ENCODE measurements around the gene SLC25A23.
"Not testable (repeated sequence)": the region's sequence is repeated elsewhere in the genome, so short reads cannot be mapped to it uniquely, and the experiment has no call there.

Gene SLC25A23

GRCh38 chr19:6433165-6433564, 26.4 kb downstream of the SLC25A23 start:
- Mint-ChIP-seq H3K27me3 (ENCODE audit: low read depth) (no peaks in the 10 kb centered on the region), H3K36me3 (ENCODE audit: low read depth) (no peaks in the 10 kb centered on the region), H3K4me3 (no peak overlapping the region), H3K4me1 (ENCODE audit: low read depth) (peaks cover 4% of the 10 kb centered on the region), H3K9me3 (no peaks in the 10 kb centered on the region), H3K27ac (no peak overlapping the region)
- DNase-seq (ENCODE audit: low spot score), result no peak

- no peaks in the 10 kb centered on the region for H3K27me3 Mint-ChIP-seq (ENCODE audit: low read depth)
- peaks cover 4% of the 10 kb centered on the region for H3K4me1 Mint-ChIP-seq (ENCODE audit: low read depth)
- no peaks in the 10 kb centered on the region for H3K36me3 Mint-ChIP-seq (ENCODE audit: low read depth)
- no peak for DNase-seq (ENCODE audit: low spot score)
- H3K4me3 Mint-ChIP-seq, result no peak overlapping the region
- no peak overlapping the region for H3K27ac Mint-ChIP-seq
- no peaks in the 10 kb centered on the region for H3K9me3 Mint-ChIP-seq
Measured at GRCh38 chr19:6431891-6432290, 27.7 kb downstream of the SLC25A23 start.

- peak overlapping the region; percentile 11 for H3K4me3 Mint-ChIP-seq
Measured at GRCh38 chr19:6429419-6430221, 30.0 kb downstream of the SLC25A23 start.

GRCh38 chr19:6428692-6429418, 30.7 kb downstream of the SLC25A23 start:
- not testable (repeated sequence) for H3K4me1 Mint-ChIP-seq (ENCODE audit: low read depth); H3K4me3 Mint-ChIP-seq

More at GRCh38 chr19:6429419-6430221, 30.0 kb downstream of the SLC25A23 start:
- Mint-ChIP-seq H3K36me3 (ENCODE audit: low read depth) (no peaks in the 10 kb centered on the region), H3K4me1 (ENCODE audit: low read depth) (peaks cover 8% of the 10 kb centered on the region), H3K27ac (no peak overlapping the region), H3K9me3 (peaks cover 3% of the 10 kb centered on the region), H3K27me3 (ENCODE audit: low read depth) (no peaks in the 10 kb centered on the region)
- no peak for DNase-seq (ENCODE audit: low spot score)

GRCh38 chr19:6427131-6427530, 32.5 kb downstream of the SLC25A23 start:
- Mint-ChIP-seq H3K27me3 (ENCODE audit: low read depth) (no peaks in the 10 kb centered on the region), H3K27ac (no peak overlapping the region), H3K36me3 (ENCODE audit: low read depth) (peaks cover 12% of the 10 kb centered on the region), H3K4me1 (ENCODE audit: low read depth) (peaks cover 21% of the 10 kb centered on the region), H3K9me3 (peaks cover 3% of the 10 kb centered on the region), H3K4me3 (no peak overlapping the region)
- no peak for DNase-seq (ENCODE audit: low spot score)

More at GRCh38 chr19:6428692-6429418, 30.7 kb downstream of the SLC25A23 start:
- not testable (repeated sequence) for H3K27ac Mint-ChIP-seq; H3K27me3 Mint-ChIP-seq (ENCODE audit: low read depth); H3K9me3 Mint-ChIP-seq; DNase-seq (ENCODE audit: low spot score); H3K36me3 Mint-ChIP-seq (ENCODE audit: low read depth)

- Mint-ChIP-seq H3K36me3 (ENCODE audit: low read depth) (peaks cover 17% of the 10 kb centered on the region), H3K27ac (peak overlapping the region; percentile 87), H3K4me3 (peak overlapping the region; percentile 75), H3K9me3 (peaks cover 3% of the 10 kb centered on the region), H3K27me3 (ENCODE audit: low read depth) (no peaks in the 10 kb centered on the region), H3K4me1 (ENCODE audit: low read depth) (peaks cover 22% of the 10 kb centered on the region)
- no peak for DNase-seq (ENCODE audit: low spot score)
Measured at GRCh38 chr19:6425732-6426620, 33.6 kb downstream of the SLC25A23 start.

- peak; percentile 100 for DNase-seq (ENCODE audit: low spot score)
- no peaks in the 10 kb centered on the region for H3K27me3 Mint-ChIP-seq (ENCODE audit: low read depth)
- peak overlapping the region; percentile 87 for H3K27ac Mint-ChIP-seq
- H3K36me3 Mint-ChIP-seq (ENCODE audit: low read depth), result peaks cover 24% of the 10 kb centered on the region
- H3K4me3 Mint-ChIP-seq, result peak overlapping the region; percentile 75
- peaks cover 22% of the 10 kb centered on the region for H3K4me1 Mint-ChIP-seq (ENCODE audit: low read depth)
- H3K9me3 Mint-ChIP-seq, result peaks cover 3% of the 10 kb centered on the region
Measured at GRCh38 chr19:6424939-6425731, 34.5 kb downstream of the SLC25A23 start.

- peaks cover 29% of the 10 kb centered on the region for H3K36me3 Mint-ChIP-seq (ENCODE audit: low read depth)
- peak within 1 kb of the TSS; percentile 87 for H3K27ac Mint-ChIP-seq
- peak within 1 kb of the TSS; percentile 94 for H3K4me3 Mint-ChIP-seq
- H3K4me1 Mint-ChIP-seq (ENCODE audit: low read depth), result peaks cover 24% of the 10 kb centered on the region
- DNase-seq (ENCODE audit: low spot score), result peak; percentile 9
- peaks cover 3% of the 10 kb centered on the region for H3K9me3 Mint-ChIP-seq
- H3K27me3 Mint-ChIP-seq (ENCODE audit: low read depth), result no peaks in the 10 kb centered on the region
Measured at GRCh38 chr19:6424195-6424938, 35.2 kb downstream of the SLC25A23 start, which contains the start of gene KHSRP. TSS of gene KHSRP (minus strand) at chr19:6424811. CDS start at chr19:6424701, 110 bp downstream.

GRCh38 chr19:6423499-6424194, 35.9 kb downstream of the SLC25A23 start:
- Mint-ChIP-seq H3K4me3 (peak overlapping the region; percentile 94), H3K4me1 (ENCODE audit: low read depth) (peaks cover 24% of the 10 kb centered on the region), H3K27me3 (ENCODE audit: low read depth) (no peaks in the 10 kb centered on the region), H3K27ac (peak overlapping the region; percentile 79), H3K9me3 (peaks cover 3% of the 10 kb centered on the region), H3K36me3 (ENCODE audit: low read depth) (peaks cover 34% of the 10 kb centered on the region)
- peak; percentile 40 for DNase-seq (ENCODE audit: low spot score)

GRCh38 chr19:6421075-6422014, 38.2 kb downstream of the SLC25A23 start:
- no peaks in the 10 kb centered on the region for H3K27me3 Mint-ChIP-seq (ENCODE audit: low read depth)
- H3K4me3 Mint-ChIP-seq, result no peak overlapping the region
- peaks cover 3% of the 10 kb centered on the region for H3K9me3 Mint-ChIP-seq
- peaks cover 49% of the 10 kb centered on the region for H3K36me3 Mint-ChIP-seq (ENCODE audit: low read depth)
- no peak for DNase-seq (ENCODE audit: low spot score)
- H3K27ac Mint-ChIP-seq, result no peak overlapping the region
- peaks cover 24% of the 10 kb centered on the region for H3K4me1 Mint-ChIP-seq (ENCODE audit: low read depth)

- Mint-ChIP-seq H3K27ac (no peak overlapping the region), H3K4me3 (no peak overlapping the region), H3K36me3 (ENCODE audit: low read depth) (peaks cover 58% of the 10 kb centered on the region)
Measured at GRCh38 chr19:6418562-6418932, 41.0 kb downstream of the SLC25A23 start.

More at GRCh38 chr19:6418562-6418932, 41.0 kb downstream of the SLC25A23 start:
- Mint-ChIP-seq H3K27me3 (ENCODE audit: low read depth) (no peaks in the 10 kb centered on the region), H3K9me3 (no peaks in the 10 kb centered on the region), H3K4me1 (ENCODE audit: low read depth) (peaks cover 16% of the 10 kb centered on the region)
- no peak for DNase-seq (ENCODE audit: low spot score)
